ENCODE measurements around the gene FAM3A. TPM values are rescaled to one million over a fixed set of nuclear protein-coding genes. Genes with fewer than 3 reads are reported as not detected.

FAM3A gene
- total and polyA plus RNA-seq, 10 of the 15 experiments (the other 5 are each of a cell fraction or from before 2014, with no cell fraction given) = 0.29 to 21.1 (median 11.4) TPM

- no peaks in the 10 kb centered on the region for H4K20me1 ChIP-seq (ENCODE audit: control insufficient read depth, insufficient read depth)
- no peak overlapping the region for H3K9ac ChIP-seq (ENCODE audit: control insufficient read depth, insufficient read depth, low read length)
- in situ Hi-C loops (cut with MboI) = loop anchor here (10.0 to 25.0 kb wide), 2 partner anchors 293 to 404 kb away; partner anchors contain the start of genes OPN1LW and SMIM9
- 62% methylated on average over 5 of the region's 5 CpGs for WGBS (ENCODE audit: insufficient coverage, insufficient replicate concordance, low lambda C conversion rate, missing lambda C conversion rate)
- DNase-seq (ENCODE audit: low read depth, low spot score) (no peak), ATAC-seq (no peak), FAIRE-seq (no peak)
- BruUV-seq (replicated peaks) = no TSS peak
- H3K4me1 ChIP-seq (ENCODE audit: control insufficient read depth, insufficient read depth, low read length) = peaks cover 14% of the 10 kb centered on the region
- H3K79me2 ChIP-seq (ENCODE audit: control insufficient read depth, insufficient read depth, low read length) = peaks cover 5% of the 10 kb centered on the region
- ChIA-PET POLR2A (no interaction called here), RAD21 (ENCODE audit: unreplicated experiment) (no interaction called here), SMC1A (ENCODE audit: uncharacterized antibody, unreplicated experiment) (no interaction called here), CTCF (no interaction called here)
- intact Hi-C loops (cut with micrococcal nuclease; ENCODE audit: unreplicated experiment) = no loop called here
- no peak overlapping the region for H3K4me3 ChIP-seq
- no peak overlapping the region for H3K4me2 ChIP-seq (ENCODE audit: control insufficient read depth, insufficient read depth)
- H2AFZ ChIP-seq (ENCODE audit: control insufficient read depth, low read depth, low read length) = no peak overlapping the region
- H3K9me3 ChIP-seq (replicated peaks; ENCODE audit: control insufficient read depth, insufficient read depth, low read length) = no peaks in the 10 kb centered on the region
- no peak for TF ChIP-seq SKIL (IDR thresholded peaks at IDR 0.05; ENCODE audit: low read depth, poor library complexity, severe bottlenecking)
- no peak for TF ChIP-seq NFIC (IDR thresholded peaks at IDR 0.05; ENCODE audit: low read depth, low read length)
- no peak for TF ChIP-seq E2F4 (IDR thresholded peaks at IDR 0.05; ENCODE audit: low read depth, low read length)
- TF ChIP-seq ZBTB40 (IDR thresholded peaks at IDR 0.05; ENCODE audit: borderline replicate concordance) = no peak
- TF ChIP-seq REST (IDR thresholded peaks at IDR 0.05; ENCODE audit: low read depth, low read length) = no peak
- TF ChIP-seq PAX5 (IDR thresholded peaks at IDR 0.05; ENCODE audit: borderline replicate concordance, low read depth, low read length) = no peak
- no peak for TF ChIP-seq STAT1 (conservative IDR thresholded peaks at IDR 0.05)
- TF ChIP-seq GATAD2B (conservative IDR thresholded peaks at IDR 0.05; ENCODE audit: low read depth) = no peak
- TF ChIP-seq BRCA1 (IDR thresholded peaks at IDR 0.05; ENCODE audit: low read depth, low read length) = no peak
- no peak for TF ChIP-seq KDM1A (IDR thresholded peaks at IDR 0.05; ENCODE audit: borderline replicate concordance)
- H3K36me3 ChIP-seq (ENCODE audit: control insufficient read depth in 2 of 2, insufficient read depth in 2 of 2, low read length in 1 of 2) = no peaks in the 10 kb centered on the region
- H3K27me3 ChIP-seq (replicated peaks in 1 of 2; ENCODE audit: control insufficient read depth in 2 of 2, insufficient read depth in 2 of 2, low read length in 1 of 2) = no peaks in the 10 kb centered on the region
- H3K27ac ChIP-seq (ENCODE audit: control insufficient read depth, insufficient read depth) = no peak overlapping the region
These were observed 25.5 kb upstream of the FAM3A start for GRCh38 chrX:154541589-154541895.
